Liver (tissue), 9 donors: ENCODE results near the gene SMG5. TPM values are rescaled to one million over a fixed set of nuclear protein-coding genes. Genes with fewer than 3 reads are reported as not detected.

Experiments used
- DNase-seq: peaks from one replicate; pipeline ENCODE4 v3.0.0-alpha.2; 2017; ENCODE audit warnings: low spot score
- H3K27ac ChIP-seq, 2 donors: one replicate each; pipeline ENCODE4 v1.7.0; 2013; ENCODE audit warnings: inconsistent platforms in 2 of 2, low read length in 2 of 2, control low read depth in 1 of 2, low read depth in 1 of 2, mild to moderate bottlenecking in 1 of 2
- H3K27me3 ChIP-seq, 4 donors: one replicate each; pipeline versions ENCODE4 v1.6.1 to v1.7.0; 2013; ENCODE audit warnings: low read length in 3 of 4, inconsistent platforms in 1 of 4, mild to moderate bottlenecking in 1 of 4, moderate library complexity in 1 of 4; ENCODE audit not compliant: control insufficient read depth in 4 of 4, insufficient read depth in 4 of 4
- H3K36me3 ChIP-seq, 4 donors: one replicate each; pipeline versions ENCODE4 v1.6.1 to v1.7.0; 2013; ENCODE audit warnings: low read length in 3 of 4, mild to moderate bottlenecking in 3 of 4, low read depth in 1 of 4, moderate library complexity in 1 of 4; ENCODE audit not compliant: control insufficient read depth in 4 of 4, insufficient read depth in 3 of 4
- H3K4me1 ChIP-seq, 4 donors: one replicate each; pipeline versions ENCODE4 v1.6.1 to v1.7.0; 2013; ENCODE audit warnings: low read length in 3 of 4, mild to moderate bottlenecking in 3 of 4, moderate library complexity in 1 of 4; ENCODE audit not compliant: control insufficient read depth in 4 of 4, insufficient read depth in 4 of 4
- H3K4me3 ChIP-seq, 3 donors: one replicate each; pipeline versions ENCODE4 v1.6.1 to v1.7.0; 2013; ENCODE audit warnings: low read length in 3 of 3, control low read depth in 1 of 3, low read depth in 1 of 3, mild to moderate bottlenecking in 1 of 3
- H3K9ac ChIP-seq, 2 donors: one replicate each; pipeline ENCODE4 v1.7.0; 2013; ENCODE audit warnings: low read length in 2 of 2, mild to moderate bottlenecking in 2 of 2, moderate library complexity in 2 of 2, control low read depth in 1 of 2, low read depth in 1 of 2
- H3K9me3 ChIP-seq, 4 donors: one replicate each; pipeline versions ENCODE4 v1.6.1 to v1.7.0; 2013; ENCODE audit warnings: low read length in 3 of 4; ENCODE audit not compliant: control insufficient read depth in 4 of 4
- EGR1 ChIP-seq, 2 donors: IDR thresholded peaks; 2 replicates each; pipeline ENCODE4 v1.6.1; 2016 to 2018; ENCODE audit warnings: antibody characterized with exemption in 2 of 2, low read depth in 2 of 2
- FOXA1 ChIP-seq: IDR thresholded peaks from 2 replicates; pipeline ENCODE4 v1.6.1; 2016; ENCODE audit warnings: antibody characterized with exemption
- FOXA2 ChIP-seq: IDR thresholded peaks from 2 replicates; pipeline ENCODE4 v1.6.1; 2016; ENCODE audit warnings: antibody characterized with exemption
- GABPA ChIP-seq, 2 donors: IDR thresholded peaks in 1 of 2; conservative IDR thresholded peaks in 1 of 2; 2 replicates each; pipeline ENCODE4 v1.6.1; 2016; ENCODE audit warnings: antibody characterized with exemption in 2 of 2, mild to moderate bottlenecking in 1 of 2, moderate library complexity in 1 of 2
- HNF4A ChIP-seq, 2 donors: conservative IDR thresholded peaks; 2 replicates each; pipeline ENCODE4 v1.6.1; 2016; ENCODE audit warnings: antibody characterized with exemption in 2 of 2, mild to moderate bottlenecking in 2 of 2
- HNF4G ChIP-seq: IDR thresholded peaks from 2 replicates; pipeline ENCODE4 v1.6.1; 2016; ENCODE audit warnings: antibody characterized with exemption
- JUND ChIP-seq, 2 donors: IDR thresholded peaks; 2 replicates each; pipeline ENCODE4 v1.6.1; 2016; ENCODE audit warnings: antibody characterized with exemption in 2 of 2
- NR2F2 ChIP-seq: IDR thresholded peaks from 2 replicates; pipeline ENCODE4 v1.6.1; 2016; ENCODE audit warnings: antibody characterized with exemption
- RAD21 ChIP-seq, 2 donors: IDR thresholded peaks; 2 replicates each; pipeline ENCODE4 v1.6.1; 2016; ENCODE audit warnings: antibody characterized with exemption in 2 of 2, mild to moderate bottlenecking in 2 of 2
- RXRA ChIP-seq, 2 donors: IDR thresholded peaks; 2 replicates each; pipeline ENCODE4 v1.6.1; 2017 to 2018; ENCODE audit warnings: antibody characterized with exemption in 2 of 2, mild to moderate bottlenecking in 1 of 2
- SP1 ChIP-seq: IDR thresholded peaks from 2 replicates; pipeline ENCODE4 v1.6.1; 2018; ENCODE audit warnings: antibody characterized with exemption, mild to moderate bottlenecking
- TAF1 ChIP-seq: conservative IDR thresholded peaks from 2 replicates; pipeline ENCODE4 v1.6.1; 2016; ENCODE audit warnings: antibody characterized with exemption, mild to moderate bottlenecking
- YY1 ChIP-seq: IDR thresholded peaks from 2 replicates; pipeline ENCODE4 v1.6.1; 2016; ENCODE audit warnings: antibody characterized with exemption, mild to moderate bottlenecking
- WGBS: extraction: QIAGEN DNeasy Blood & Tissue Kit; methylation state at CpG from one replicate; pipeline ENCODE4 v1.1.7; 2013; 5-methylcytosine and 5-hydroxymethylcytosine counted together
- polyA plus RNA-seq, 2 donors: library from polyadenylated mRNA; stranded (reverse) in 1 of 2; unstranded in 1 of 2; fragments of 200-250 nt in 1 of 2; fragments of >200 nt in 1 of 2; fragmentation: Nextera tagmentation in 1 of 2; extraction: Ambion mirVana in 1 of 2; gene quantifications; one replicate each; pipeline versions ENCODE4 v1.2.1 to v1.2.3, GENCODE V29; 2013 to 2015
- total RNA-seq, 2 donors: library from RNA; depleted of rRNA; stranded (reverse); fragments of >200 nt; gene quantifications; one replicate each; pipeline ENCODE4 v1.2.3, GENCODE V29; 2014
- TF ChIP-seq, protein P1 (sequence below): IDR thresholded peaks from 2 replicates; pipeline ENCODE4 v1.6.1; 2016; ENCODE audit warnings: antibody characterized with exemption, mild to moderate bottlenecking
- TF ChIP-seq, protein P2 (sequence below): IDR thresholded peaks from 2 replicates; pipeline ENCODE4 v1.6.1; 2016; ENCODE audit warnings: antibody characterized with exemption
- TF ChIP-seq, protein P3 (sequence below): fragments of 150-350 bp; IDR thresholded peaks from 2 replicates; pipeline ENCODE4 v1.5.1; 2017; ENCODE audit warnings: improper control_type of control experiment, low read depth, low read length; ENCODE audit not compliant: missing input control
- TF ChIP-seq, protein P4 (sequence below): IDR thresholded peaks from 2 replicates; pipeline ENCODE4 v1.6.1; 2016; ENCODE audit warnings: antibody characterized with exemption
- TF ChIP-seq, protein P5 (sequence below): IDR thresholded peaks from 2 replicates; pipeline ENCODE4 v1.6.1; 2016; ENCODE audit warnings: antibody characterized with exemption
- donor health status: healthy.
- donor health status: healthy.
- donor health status: healthy.
- donor health status: healthy.
- donor health status: healthy.

SMG5 gene
- total and polyA plus RNA-seq, 4 donors: 22.9 to 59.1 (median 35.7) TPM

DNA sequence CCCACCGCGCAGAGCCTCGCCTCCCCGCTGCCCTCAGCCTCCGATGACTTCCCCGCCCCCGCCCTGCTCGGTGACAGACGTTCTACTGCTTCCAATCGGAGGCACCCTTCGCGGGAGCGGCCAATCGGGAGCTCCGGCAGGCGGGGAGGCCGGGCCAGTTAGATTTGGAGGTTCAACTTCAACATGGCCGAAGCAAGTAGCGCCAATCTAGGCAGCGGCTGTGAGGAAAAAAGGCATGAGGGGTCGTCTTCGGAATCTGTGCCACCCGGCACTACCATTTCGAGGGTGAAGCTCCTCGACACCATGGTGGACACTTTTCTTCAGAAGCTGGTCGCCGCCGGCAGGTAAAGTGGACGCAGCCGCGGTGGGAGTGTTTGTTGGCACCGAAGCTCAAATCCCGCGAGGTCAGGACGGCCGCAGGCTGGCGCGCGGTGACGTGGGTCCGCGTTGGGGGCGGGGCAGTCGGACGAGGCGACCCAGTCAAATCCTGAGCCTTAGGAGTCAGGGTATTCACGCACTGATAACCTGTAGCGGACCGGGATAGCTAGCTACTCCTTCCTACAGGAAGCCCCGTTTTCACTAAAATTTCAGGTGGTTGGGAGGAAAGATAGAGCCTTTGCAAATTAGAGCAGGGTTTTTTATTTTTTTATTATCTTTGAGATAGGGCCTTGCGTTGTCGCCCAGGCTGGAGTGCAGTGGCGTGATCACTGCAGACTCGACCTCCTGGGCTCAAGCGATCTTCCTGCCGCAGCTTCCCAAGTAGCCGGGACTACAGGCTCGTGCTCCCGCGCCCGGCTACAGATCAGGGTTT lies 69.6 kb downstream of the SMG5 start, which contains the start of gene PMF1:
TSS of gene PMF1 (plus strand) at position 175 of the 811 bp plus-strand sequence. CDS start at position 184, 9 bp downstream.
- Histone ChIP-seq H3K4me1 (peaks cover 4 to 34% (median 23%) of the 10 kb centered on the region in 4 donors), H3K9me3 (no peaks in the 10 kb centered on the region), H3K4me3 (peak within 1 kb of the TSS; percentile 72 to 99 (median 79)), H3K27me3 (no peaks in the 10 kb centered on the region), H3K9ac (peak within 1 kb of the TSS; percentile 92 to 95), H3K36me3 (peaks cover 3 to 28% (median 19%) of the 10 kb centered on the region in 4 donors), H3K27ac (peak within 1 kb of the TSS; percentile 96 to 99)
- under 1% methylated on average over 61 of the region's 61 CpGs for WGBS
- DNase-seq: peak; percentile 95
- TF ChIP-seq EGR1 (IDR thresholded peaks at IDR 0.05; ENCODE audit: low read depth in 2 of 2) (peak; percentile 91 to 96), RXRA (IDR thresholded peaks at IDR 0.05) (peak; percentile 34 to 36), HNF4A (conservative IDR thresholded peaks at IDR 0.05) (no peak), RAD21 (IDR thresholded peaks at IDR 0.05) (peak; percentile 28), FOXA1 (peak; percentile 42), FOXA2 (no peak), NR2F2 (no peak), YY1 (peak; percentile 99), GABPA (IDR thresholded peaks at IDR 0.05 in 1 of 2, conservative IDR thresholded peaks at IDR 0.05 in 1 of 2) (no peak), HNF4G (no peak), JUND (IDR thresholded peaks at IDR 0.05) (no peak), SP1 (peak; percentile 90), TAF1 (peak; percentile 86)
- TF ChIP-seq, protein P1, sequence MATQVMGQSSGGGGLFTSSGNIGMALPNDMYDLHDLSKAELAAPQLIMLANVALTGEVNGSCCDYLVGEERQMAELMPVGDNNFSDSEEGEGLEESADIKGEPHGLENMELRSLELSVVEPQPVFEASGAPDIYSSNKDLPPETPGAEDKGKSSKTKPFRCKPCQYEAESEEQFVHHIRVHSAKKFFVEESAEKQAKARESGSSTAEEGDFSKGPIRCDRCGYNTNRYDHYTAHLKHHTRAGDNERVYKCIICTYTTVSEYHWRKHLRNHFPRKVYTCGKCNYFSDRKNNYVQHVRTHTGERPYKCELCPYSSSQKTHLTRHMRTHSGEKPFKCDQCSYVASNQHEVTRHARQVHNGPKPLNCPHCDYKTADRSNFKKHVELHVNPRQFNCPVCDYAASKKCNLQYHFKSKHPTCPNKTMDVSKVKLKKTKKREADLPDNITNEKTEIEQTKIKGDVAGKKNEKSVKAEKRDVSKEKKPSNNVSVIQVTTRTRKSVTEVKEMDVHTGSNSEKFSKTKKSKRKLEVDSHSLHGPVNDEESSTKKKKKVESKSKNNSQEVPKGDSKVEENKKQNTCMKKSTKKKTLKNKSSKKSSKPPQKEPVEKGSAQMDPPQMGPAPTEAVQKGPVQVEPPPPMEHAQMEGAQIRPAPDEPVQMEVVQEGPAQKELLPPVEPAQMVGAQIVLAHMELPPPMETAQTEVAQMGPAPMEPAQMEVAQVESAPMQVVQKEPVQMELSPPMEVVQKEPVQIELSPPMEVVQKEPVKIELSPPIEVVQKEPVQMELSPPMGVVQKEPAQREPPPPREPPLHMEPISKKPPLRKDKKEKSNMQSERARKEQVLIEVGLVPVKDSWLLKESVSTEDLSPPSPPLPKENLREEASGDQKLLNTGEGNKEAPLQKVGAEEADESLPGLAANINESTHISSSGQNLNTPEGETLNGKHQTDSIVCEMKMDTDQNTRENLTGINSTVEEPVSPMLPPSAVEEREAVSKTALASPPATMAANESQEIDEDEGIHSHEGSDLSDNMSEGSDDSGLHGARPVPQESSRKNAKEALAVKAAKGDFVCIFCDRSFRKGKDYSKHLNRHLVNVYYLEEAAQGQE: peak; percentile 82
- TF ChIP-seq, protein P2, sequence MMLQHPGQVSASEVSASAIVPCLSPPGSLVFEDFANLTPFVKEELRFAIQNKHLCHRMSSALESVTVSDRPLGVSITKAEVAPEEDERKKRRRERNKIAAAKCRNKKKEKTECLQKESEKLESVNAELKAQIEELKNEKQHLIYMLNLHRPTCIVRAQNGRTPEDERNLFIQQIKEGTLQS: peak; percentile 2
- TF ChIP-seq, protein P3, sequence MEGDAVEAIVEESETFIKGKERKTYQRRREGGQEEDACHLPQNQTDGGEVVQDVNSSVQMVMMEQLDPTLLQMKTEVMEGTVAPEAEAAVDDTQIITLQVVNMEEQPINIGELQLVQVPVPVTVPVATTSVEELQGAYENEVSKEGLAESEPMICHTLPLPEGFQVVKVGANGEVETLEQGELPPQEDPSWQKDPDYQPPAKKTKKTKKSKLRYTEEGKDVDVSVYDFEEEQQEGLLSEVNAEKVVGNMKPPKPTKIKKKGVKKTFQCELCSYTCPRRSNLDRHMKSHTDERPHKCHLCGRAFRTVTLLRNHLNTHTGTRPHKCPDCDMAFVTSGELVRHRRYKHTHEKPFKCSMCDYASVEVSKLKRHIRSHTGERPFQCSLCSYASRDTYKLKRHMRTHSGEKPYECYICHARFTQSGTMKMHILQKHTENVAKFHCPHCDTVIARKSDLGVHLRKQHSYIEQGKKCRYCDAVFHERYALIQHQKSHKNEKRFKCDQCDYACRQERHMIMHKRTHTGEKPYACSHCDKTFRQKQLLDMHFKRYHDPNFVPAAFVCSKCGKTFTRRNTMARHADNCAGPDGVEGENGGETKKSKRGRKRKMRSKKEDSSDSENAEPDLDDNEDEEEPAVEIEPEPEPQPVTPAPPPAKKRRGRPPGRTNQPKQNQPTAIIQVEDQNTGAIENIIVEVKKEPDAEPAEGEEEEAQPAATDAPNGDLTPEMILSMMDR: no peak
- TF ChIP-seq, protein P4, sequence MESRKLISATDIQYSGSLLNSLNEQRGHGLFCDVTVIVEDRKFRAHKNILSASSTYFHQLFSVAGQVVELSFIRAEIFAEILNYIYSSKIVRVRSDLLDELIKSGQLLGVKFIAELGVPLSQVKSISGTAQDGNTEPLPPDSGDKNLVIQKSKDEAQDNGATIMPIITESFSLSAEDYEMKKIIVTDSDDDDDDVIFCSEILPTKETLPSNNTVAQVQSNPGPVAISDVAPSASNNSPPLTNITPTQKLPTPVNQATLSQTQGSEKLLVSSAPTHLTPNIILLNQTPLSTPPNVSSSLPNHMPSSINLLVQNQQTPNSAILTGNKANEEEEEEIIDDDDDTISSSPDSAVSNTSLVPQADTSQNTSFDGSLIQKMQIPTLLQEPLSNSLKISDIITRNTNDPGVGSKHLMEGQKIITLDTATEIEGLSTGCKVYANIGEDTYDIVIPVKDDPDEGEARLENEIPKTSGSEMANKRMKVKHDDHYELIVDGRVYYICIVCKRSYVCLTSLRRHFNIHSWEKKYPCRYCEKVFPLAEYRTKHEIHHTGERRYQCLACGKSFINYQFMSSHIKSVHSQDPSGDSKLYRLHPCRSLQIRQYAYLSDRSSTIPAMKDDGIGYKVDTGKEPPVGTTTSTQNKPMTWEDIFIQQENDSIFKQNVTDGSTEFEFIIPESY: peak; percentile 99
- TF ChIP-seq, protein P5, sequence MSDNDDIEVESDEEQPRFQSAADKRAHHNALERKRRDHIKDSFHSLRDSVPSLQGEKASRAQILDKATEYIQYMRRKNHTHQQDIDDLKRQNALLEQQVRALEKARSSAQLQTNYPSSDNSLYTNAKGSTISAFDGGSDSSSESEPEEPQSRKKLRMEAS: peak; percentile 14
